Neural cell (in vitro differentiated cells): ENCODE measurements around the gene ANGPTL2. TPM values are rescaled to one million over a fixed set of nuclear protein-coding genes. Genes with fewer than 3 reads are reported as not detected.

Source experiments
- H2AFZ ChIP-seq: fragments of 200-600, 300-800 bp; sonication (generic), shearing (Covaris generic); 2 replicates; pipeline ENCODE4 v1.6.0; 2014; ENCODE audit warnings: low read depth, mild to moderate bottlenecking, antibody characterized with exemption, low read length, moderate library complexity
- H3F3A ChIP-seq: fragments of 200-600 bp; shearing (Covaris generic); 2 replicates; pipeline ENCODE4 v1.6.1; 2016; ENCODE audit warnings: mild to moderate bottlenecking, moderate library complexity, mixed read lengths, antibody characterized with exemption, low read length; ENCODE audit not compliant: insufficient read depth, poor library complexity, severe bottlenecking
- H3K27ac ChIP-seq: fragments of 200-600, 300-800 bp; sonication (generic), shearing (Covaris generic); 2 replicates; pipeline ENCODE4 v1.5.1; 2014; ENCODE audit warnings: mild to moderate bottlenecking, low read length, moderate library complexity
- H3K27me3 ChIP-seq: fragments of 300-800, 200-600 bp; sonication (generic), shearing (Covaris generic); 2 replicates; pipeline ENCODE4 v1.6.0; 2014; ENCODE audit warnings: mild to moderate bottlenecking, low read depth, low read length, moderate library complexity; ENCODE audit not compliant: insufficient read depth
- H3K36me3 ChIP-seq: fragments of 300-800, 200-600 bp; sonication (generic), shearing (Covaris generic); 2 replicates; pipeline ENCODE4 v1.5.1; 2014; ENCODE audit warnings: mild to moderate bottlenecking, antibody characterized with exemption, low read length, moderate library complexity; ENCODE audit not compliant: insufficient read depth
- H3K4me2 ChIP-seq: fragments of 300-800, 200-600 bp; sonication (generic), shearing (Covaris generic); 2 replicates; pipeline ENCODE4 v1.6.0; 2014; ENCODE audit warnings: mild to moderate bottlenecking, low read length
- H3K4me3 ChIP-seq: fragments of 300-800, 200-600 bp; sonication (generic), shearing (Covaris generic); 2 replicates; pipeline ENCODE4 v1.5.1; 2014; ENCODE audit warnings: mild to moderate bottlenecking, low read length, moderate library complexity
- H3K79me2 ChIP-seq: fragments of 200-600 bp; shearing (Covaris generic); replicated peaks from 2 replicates; pipeline ENCODE4 v1.6.0; 2014; ENCODE audit warnings: mild to moderate bottlenecking, low read length, moderate library complexity; ENCODE audit not compliant: insufficient read depth
- H3K9ac ChIP-seq: fragments of 300-800, 200-600 bp; sonication (generic), shearing (Covaris generic); 2 replicates; pipeline ENCODE4 v1.6.1; 2016; ENCODE audit warnings: mild to moderate bottlenecking, low read length, mixed read lengths
- H3K9me2 ChIP-seq: fragments of 200-600 bp; shearing (Covaris generic); 2 replicates; pipeline ENCODE4 v1.6.1; 2016; ENCODE audit warnings: mild to moderate bottlenecking, low read length, mixed read lengths; ENCODE audit not compliant: insufficient read depth
- H3K9me3 ChIP-seq: fragments of 200-600, 300-800 bp; sonication (generic), shearing (Covaris generic); 2 replicates; pipeline ENCODE4 v1.6.1; 2016; ENCODE audit warnings: mild to moderate bottlenecking, mixed run types, low read length, moderate library complexity, mixed read lengths
- H4K20me1 ChIP-seq: fragments of 200-600 bp; shearing (Covaris generic); 2 replicates; pipeline ENCODE4 v1.6.1; 2016; ENCODE audit warnings: mild to moderate bottlenecking, mixed run types; ENCODE audit not compliant: insufficient read depth
- EP300 ChIP-seq: fragments of 450-650 bp; conservative IDR thresholded peaks from 2 replicates; pipeline ENCODE4 v1.6.1; 2014; ENCODE audit warnings: antibody characterized with exemption, mild to moderate bottlenecking, moderate library complexity; ENCODE audit not compliant: poor library complexity, severe bottlenecking
- EZH2 ChIP-seq: fragments of 200-600, 300-800 bp; shearing (Covaris generic), sonication (generic); IDR thresholded peaks from 2 replicates; pipeline ENCODE4 v1.6.1; 2014; ENCODE audit warnings: antibody characterized with exemption, low read length, borderline replicate concordance, mild to moderate bottlenecking; ENCODE audit not compliant: insufficient read depth, poor library complexity, severe bottlenecking
- MXI1 ChIP-seq: fragments of 450-650 bp; conservative IDR thresholded peaks from 2 replicates; pipeline ENCODE4 v1.6.1; 2014; ENCODE audit warnings: antibody characterized with exemption, mild to moderate bottlenecking; ENCODE audit not compliant: poor library complexity, severe bottlenecking
- POLR2AphosphoS5 ChIP-seq: IDR thresholded peaks from 2 replicates; pipeline ENCODE4 v1.6.1; 2012
- RAD21 ChIP-seq: fragments of 450-650 bp; conservative IDR thresholded peaks from 2 replicates; pipeline ENCODE4 v1.6.1; 2014; ENCODE audit warnings: antibody characterized with exemption, mild to moderate bottlenecking, moderate library complexity
- SMC3 ChIP-seq: fragments of 450-650 bp; conservative IDR thresholded peaks from 2 replicates; pipeline ENCODE4 v1.6.1; 2014; ENCODE audit warnings: antibody characterized with exemption, mild to moderate bottlenecking, moderate library complexity; ENCODE audit not compliant: poor library complexity
- TAF1 ChIP-seq: IDR thresholded peaks from 2 replicates; pipeline ENCODE4 v1.6.1; 2012; ENCODE audit warnings: low read depth
- polyA plus RNA-seq: library from polyadenylated mRNA; depleted of rRNA; stranded (reverse); fragments of >200 nt; gene quantifications from 2 replicates; pipeline ENCODE4 v1.2.3, GENCODE V29; 2014
- TF ChIP-seq, protein P1 (sequence below): IDR thresholded peaks from 2 replicates; pipeline ENCODE4 v1.6.1; 2012; ENCODE audit warnings: borderline replicate concordance
- TF ChIP-seq, protein P2 (sequence below): fragments of 450-650 bp; IDR thresholded peaks from 2 replicates; pipeline ENCODE4 v1.5.1; 2014; ENCODE audit warnings: antibody characterized with exemption, mild to moderate bottlenecking, moderate library complexity; ENCODE audit not compliant: poor library complexity, severe bottlenecking

The ANGPTL2 gene
- polyA plus RNA-seq, 1 donor from 2014 or later: not detected

DNA sequence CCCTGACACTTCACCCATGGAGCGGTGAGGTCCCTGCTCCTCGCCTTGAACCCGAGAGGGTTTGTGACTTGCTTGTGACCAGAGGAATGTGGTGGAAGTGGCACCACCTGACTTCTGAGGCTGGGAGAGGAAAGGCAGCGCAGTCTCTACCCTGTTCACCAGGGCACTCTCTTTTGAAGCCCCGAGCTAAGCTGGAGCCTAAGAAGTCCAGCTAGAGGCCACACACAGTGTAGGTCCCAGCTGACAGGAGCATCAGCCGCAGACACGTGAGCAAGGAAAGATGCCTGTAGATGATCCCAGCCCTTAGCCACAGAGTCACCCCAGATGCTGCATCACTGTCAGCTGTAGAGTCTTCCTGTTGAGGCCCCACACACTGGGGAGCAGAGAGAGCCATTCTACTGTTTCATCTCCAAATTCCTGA, 1.7 kb upstream of the ANGPTL2 start:
- H3K9me2 ChIP-seq: no peaks in the 10 kb centered on the region
- H3K9ac ChIP-seq: no peak overlapping the region
- H2AFZ ChIP-seq: no peak overlapping the region
- no peak overlapping the region for H3K4me3 ChIP-seq
- TF ChIP-seq RAD21 (no peak), EP300 (no peak), MXI1 (no peak), POLR2AphosphoS5 (no peak), TAF1 (no peak), SMC3 (no peak), EZH2 (no peak)
- TF ChIP-seq, protein P1, sequence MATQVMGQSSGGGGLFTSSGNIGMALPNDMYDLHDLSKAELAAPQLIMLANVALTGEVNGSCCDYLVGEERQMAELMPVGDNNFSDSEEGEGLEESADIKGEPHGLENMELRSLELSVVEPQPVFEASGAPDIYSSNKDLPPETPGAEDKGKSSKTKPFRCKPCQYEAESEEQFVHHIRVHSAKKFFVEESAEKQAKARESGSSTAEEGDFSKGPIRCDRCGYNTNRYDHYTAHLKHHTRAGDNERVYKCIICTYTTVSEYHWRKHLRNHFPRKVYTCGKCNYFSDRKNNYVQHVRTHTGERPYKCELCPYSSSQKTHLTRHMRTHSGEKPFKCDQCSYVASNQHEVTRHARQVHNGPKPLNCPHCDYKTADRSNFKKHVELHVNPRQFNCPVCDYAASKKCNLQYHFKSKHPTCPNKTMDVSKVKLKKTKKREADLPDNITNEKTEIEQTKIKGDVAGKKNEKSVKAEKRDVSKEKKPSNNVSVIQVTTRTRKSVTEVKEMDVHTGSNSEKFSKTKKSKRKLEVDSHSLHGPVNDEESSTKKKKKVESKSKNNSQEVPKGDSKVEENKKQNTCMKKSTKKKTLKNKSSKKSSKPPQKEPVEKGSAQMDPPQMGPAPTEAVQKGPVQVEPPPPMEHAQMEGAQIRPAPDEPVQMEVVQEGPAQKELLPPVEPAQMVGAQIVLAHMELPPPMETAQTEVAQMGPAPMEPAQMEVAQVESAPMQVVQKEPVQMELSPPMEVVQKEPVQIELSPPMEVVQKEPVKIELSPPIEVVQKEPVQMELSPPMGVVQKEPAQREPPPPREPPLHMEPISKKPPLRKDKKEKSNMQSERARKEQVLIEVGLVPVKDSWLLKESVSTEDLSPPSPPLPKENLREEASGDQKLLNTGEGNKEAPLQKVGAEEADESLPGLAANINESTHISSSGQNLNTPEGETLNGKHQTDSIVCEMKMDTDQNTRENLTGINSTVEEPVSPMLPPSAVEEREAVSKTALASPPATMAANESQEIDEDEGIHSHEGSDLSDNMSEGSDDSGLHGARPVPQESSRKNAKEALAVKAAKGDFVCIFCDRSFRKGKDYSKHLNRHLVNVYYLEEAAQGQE: no peak
- TF ChIP-seq, protein P2, sequence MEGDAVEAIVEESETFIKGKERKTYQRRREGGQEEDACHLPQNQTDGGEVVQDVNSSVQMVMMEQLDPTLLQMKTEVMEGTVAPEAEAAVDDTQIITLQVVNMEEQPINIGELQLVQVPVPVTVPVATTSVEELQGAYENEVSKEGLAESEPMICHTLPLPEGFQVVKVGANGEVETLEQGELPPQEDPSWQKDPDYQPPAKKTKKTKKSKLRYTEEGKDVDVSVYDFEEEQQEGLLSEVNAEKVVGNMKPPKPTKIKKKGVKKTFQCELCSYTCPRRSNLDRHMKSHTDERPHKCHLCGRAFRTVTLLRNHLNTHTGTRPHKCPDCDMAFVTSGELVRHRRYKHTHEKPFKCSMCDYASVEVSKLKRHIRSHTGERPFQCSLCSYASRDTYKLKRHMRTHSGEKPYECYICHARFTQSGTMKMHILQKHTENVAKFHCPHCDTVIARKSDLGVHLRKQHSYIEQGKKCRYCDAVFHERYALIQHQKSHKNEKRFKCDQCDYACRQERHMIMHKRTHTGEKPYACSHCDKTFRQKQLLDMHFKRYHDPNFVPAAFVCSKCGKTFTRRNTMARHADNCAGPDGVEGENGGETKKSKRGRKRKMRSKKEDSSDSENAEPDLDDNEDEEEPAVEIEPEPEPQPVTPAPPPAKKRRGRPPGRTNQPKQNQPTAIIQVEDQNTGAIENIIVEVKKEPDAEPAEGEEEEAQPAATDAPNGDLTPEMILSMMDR: no peak
- no peaks in the 10 kb centered on the region for H3K9me3 ChIP-seq
- no peaks in the 10 kb centered on the region for H3K79me2 ChIP-seq
- H4K20me1 ChIP-seq: no peaks in the 10 kb centered on the region
- H3K27ac ChIP-seq: no peak overlapping the region
- H3F3A ChIP-seq: no peaks in the 10 kb centered on the region
- H3K4me2 ChIP-seq: no peak overlapping the region
- no peaks in the 10 kb centered on the region for H3K36me3 ChIP-seq
- H3K27me3 ChIP-seq: peaks cover 4% of the 10 kb centered on the region

DNA sequence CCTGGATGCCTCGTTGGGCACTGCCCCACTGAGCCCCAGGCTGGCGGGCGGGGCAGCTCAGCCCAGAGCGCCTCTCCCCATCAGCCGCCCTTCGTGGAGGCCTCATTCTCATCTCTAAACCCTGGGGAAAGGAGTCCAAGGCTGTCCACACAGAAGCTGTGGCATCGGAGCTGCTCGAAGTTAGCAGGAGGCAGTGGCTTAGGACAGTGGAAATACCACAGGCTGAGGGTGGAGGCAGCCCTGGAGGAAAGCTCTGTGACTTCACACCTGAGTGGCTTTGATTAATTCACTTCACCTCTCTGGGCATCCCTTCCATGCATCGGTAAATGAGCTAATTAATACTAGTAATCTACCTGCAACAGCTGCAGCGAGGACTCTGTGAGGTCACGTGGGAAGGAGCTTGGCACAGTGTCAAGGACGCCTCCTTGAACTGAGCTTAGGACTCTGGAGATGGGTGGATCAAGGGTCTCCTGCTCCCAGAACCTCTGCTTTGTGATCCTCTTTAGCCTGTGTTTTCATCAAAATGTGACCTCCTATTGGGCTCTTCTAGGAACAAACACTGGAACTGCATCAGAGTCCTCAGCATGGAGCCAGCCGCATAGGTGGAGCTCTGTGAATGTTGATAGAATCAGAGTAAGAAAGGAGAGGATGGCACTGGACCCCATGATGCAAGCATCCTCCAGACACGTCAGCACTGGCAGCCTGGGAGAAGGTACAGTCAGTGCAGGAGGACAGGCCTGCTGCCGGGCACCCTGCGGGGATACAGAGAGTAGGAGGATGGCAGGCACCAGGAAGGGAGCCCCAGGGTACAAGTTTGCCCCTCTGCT, 842 bp upstream of the ANGPTL2 start:
- H3K27me3 ChIP-seq: peaks cover 4% of the 10 kb centered on the region
- no peak overlapping the region for H2AFZ ChIP-seq
- no peaks in the 10 kb centered on the region for H3F3A ChIP-seq
- no peaks in the 10 kb centered on the region for H3K9me2 ChIP-seq
- H3K9me3 ChIP-seq: no peaks in the 10 kb centered on the region
- H4K20me1 ChIP-seq: no peaks in the 10 kb centered on the region
- H3K79me2 ChIP-seq: no peaks in the 10 kb centered on the region
- no peak overlapping the region for H3K4me2 ChIP-seq
- H3K36me3 ChIP-seq: no peaks in the 10 kb centered on the region
- H3K4me3 ChIP-seq: peak overlapping the region; percentile 48
- no peak overlapping the region for H3K27ac ChIP-seq
- TF ChIP-seq MXI1 (no peak), SMC3 (no peak), TAF1 (no peak), EZH2 (no peak), RAD21 (no peak), POLR2AphosphoS5 (no peak), EP300 (no peak)
- TF ChIP-seq, protein P2: no peak
- TF ChIP-seq, protein P1: no peak
- peak overlapping the region; percentile 31 for H3K9ac ChIP-seq
